RKO (cell line): ENCODE results near the gene FNDC8.
"Not testable (repeated sequence)": the region's sequence is repeated elsewhere in the genome, so short reads cannot be mapped to it uniquely, and the experiment has no call there.

Experiments used
- DNase-seq: peaks from one replicate; pipeline ENCODE4 v3.0.0-alpha.2; 2016; ENCODE audit warnings: low spot score

FNDC8 gene

DNA sequence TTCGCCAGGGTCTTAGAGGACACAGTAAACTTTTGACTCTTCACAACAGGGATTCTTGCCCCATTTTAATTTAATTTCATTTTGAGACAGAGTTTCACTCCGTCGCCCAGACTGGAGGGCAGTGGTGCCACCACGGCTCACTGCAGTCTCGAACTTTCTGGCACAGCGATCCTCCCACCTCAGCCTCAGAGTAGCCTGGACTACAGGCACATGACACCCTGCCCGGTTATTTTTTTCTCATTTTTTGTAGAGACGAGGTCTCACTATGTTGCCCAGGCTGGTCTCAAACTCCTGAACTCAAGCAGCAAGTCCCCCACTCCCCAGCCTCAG lies 21.0 kb downstream of the FNDC8 start:
- no peak for DNase-seq

DNA sequence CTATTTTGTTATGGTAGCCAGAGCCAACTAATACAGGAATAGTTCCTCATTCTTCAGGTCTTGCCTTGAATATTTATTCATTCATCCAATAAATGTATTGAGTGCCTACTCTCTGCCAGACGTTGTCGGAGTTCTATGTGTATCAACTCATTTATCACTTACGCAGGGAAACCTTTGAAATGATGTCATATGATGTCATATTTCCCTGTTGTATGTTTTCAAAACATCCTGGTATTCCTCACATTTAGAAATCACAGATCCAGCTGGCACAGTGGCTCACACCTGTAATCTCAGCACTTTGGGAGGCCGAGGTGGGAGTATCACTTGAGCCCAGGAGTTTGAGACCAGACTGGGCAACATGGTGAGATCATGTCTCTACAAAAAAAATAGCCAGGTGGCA lies 23.4 kb downstream of the FNDC8 start:
- DNase-seq, result no peak

DNA sequence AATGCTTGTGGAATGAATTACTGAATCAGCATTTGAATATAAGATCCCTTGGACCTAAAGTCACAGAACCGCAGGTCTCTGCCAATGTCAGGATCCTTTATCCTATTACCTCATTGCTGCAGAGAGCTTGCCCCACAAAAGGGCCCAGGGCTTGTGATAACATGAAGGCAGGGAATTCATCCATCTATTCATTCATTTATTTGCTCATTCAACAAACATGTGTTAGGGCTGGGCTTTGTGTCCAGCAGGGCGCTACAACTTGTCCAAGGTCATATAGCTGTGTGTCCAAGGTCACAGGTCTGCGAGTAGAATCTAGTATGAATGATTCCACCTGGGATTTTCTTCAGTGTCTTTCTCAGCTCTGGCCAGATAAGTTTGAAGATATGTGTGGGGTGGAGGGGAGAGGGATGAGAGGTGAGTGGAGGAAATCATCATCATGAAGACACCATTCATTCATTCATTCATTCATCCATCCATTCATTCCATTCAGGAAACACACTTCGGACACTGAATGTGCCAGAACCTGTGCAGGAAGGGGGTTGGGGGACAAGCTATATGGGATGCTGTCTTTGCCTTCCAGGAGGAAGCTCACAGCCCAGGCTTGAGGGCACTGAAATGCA lies 24.9 kb downstream of the FNDC8 start:
- DNase-seq, result no peak

DNA sequence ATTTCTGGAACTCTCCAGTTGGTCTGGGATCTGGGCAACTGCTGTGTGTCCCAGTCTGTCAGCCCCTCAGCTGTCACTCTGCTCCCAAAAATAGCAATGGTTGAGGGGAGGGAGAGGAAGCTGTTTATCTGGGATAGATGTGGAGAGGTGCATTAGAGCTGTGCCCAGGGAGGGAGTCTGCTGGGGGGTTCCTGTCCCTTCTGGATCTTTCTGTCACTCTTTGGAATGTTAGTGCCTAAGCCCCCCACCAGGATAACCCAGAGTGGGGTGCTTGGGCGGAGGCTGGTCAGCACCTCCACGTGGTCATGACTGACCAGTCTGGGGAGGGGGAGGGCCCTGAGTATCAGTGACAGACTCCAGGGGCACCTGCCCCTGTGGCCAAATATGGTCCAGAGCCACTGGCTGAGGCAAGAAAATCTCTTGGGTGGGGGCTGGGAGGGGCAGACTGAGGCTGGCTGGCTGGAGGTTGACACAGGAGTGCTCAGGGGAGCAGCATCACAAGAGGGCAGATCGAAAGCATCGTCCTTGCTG lies 26.0 kb downstream of the FNDC8 start, which contains the start of gene UNC45B:
UNC45B (plus strand) TSS at position 443 of the 531 bp plus-strand sequence. CDS start 447 bp downstream, outside the sequence.
- no peak for DNase-seq

DNA sequence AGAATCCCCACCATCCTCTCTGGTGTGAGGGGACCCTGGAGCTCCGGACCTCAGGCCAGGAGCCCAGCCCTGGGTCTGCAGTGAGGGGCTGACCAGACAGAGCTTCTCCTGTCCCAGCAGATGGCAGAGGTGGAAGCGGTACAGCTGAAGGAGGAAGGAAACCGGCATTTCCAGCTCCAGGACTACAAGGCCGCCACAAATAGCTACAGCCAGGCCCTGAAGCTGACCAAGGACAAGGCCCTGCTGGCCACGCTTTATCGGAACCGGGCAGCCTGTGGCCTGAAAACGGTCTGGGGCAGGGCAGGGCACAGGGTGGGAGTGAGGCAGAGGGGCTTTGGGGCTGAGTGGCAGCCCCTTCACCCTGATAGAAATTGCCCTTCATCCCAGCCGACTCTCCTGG lies 26.7 kb downstream of the FNDC8 start:
- no peak for DNase-seq

DNA sequence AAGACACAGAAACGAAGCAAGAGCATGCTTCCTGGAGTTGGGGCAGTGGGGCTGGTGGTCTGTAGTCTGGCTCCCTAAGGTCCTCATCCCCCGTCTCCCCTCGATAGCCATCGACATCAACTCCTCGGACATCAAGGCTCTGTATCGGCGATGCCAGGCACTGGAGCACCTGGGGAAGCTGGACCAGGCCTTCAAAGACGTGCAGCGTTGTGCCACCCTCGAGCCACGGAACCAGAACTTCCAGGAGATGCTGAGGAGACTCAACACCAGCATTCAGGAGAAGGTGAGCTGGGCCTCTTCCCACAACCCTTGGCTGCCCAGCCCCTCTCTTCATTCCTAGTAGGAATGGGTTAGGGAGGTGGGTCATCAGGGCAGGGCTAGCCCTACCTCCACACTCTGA lies 28.5 kb downstream of the FNDC8 start:
- no peak for DNase-seq

DNA sequence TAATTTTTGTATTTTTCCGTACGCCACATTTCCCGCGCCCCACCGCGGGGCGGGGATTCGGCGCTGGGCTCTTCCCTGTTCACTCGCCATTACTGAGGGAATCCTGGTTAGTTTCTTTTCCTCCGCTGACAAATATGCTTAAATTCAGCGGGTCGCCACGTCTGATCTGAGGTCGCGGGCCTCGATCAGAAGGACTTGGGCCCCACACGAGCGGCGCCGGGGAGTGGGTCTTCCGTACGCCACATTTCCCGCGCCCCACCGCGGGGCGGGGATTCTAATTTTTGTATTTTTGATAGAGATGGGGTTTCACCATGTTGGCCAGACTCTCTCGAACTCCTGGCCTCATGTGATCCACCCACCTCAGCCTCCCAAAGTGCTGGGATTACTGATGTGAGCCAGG lies 29.7 kb downstream of the FNDC8 start:
- DNase-seq, result not testable (repeated sequence)

DNA sequence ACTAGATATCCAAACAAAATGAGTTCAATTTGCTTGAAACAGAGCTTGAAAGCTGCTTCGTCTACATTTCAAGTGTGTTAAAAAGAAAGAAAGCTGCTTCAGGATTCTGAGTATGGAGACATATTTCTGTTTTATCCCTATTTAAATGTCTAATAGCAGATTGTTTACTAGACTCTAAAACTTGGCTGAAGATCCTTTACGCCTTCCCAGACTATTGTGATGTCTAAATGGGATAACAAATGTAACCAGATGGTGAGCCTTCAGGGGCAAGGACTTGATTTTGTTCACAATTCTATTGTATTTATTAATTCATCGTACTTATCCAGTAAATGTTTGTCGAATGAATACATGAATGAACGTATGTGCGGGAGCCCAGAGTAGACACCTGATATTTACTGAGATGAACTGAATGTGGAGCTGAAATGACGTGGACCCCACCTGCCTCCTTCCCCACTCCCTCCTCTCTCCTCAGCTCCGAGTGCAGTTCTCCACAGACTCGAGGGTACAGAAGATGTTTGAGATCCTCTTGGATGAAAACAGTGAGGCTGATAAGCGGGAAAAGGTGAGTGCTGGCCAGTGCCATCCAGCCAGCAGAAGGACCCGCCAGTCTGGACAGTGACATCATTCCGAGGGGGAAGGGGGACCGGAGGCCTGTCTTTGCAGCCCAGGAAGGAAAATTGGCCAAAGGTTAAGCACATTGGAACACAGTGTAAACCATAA lies 31.2 kb downstream of the FNDC8 start:
- DNase-seq, result no peak

DNA sequence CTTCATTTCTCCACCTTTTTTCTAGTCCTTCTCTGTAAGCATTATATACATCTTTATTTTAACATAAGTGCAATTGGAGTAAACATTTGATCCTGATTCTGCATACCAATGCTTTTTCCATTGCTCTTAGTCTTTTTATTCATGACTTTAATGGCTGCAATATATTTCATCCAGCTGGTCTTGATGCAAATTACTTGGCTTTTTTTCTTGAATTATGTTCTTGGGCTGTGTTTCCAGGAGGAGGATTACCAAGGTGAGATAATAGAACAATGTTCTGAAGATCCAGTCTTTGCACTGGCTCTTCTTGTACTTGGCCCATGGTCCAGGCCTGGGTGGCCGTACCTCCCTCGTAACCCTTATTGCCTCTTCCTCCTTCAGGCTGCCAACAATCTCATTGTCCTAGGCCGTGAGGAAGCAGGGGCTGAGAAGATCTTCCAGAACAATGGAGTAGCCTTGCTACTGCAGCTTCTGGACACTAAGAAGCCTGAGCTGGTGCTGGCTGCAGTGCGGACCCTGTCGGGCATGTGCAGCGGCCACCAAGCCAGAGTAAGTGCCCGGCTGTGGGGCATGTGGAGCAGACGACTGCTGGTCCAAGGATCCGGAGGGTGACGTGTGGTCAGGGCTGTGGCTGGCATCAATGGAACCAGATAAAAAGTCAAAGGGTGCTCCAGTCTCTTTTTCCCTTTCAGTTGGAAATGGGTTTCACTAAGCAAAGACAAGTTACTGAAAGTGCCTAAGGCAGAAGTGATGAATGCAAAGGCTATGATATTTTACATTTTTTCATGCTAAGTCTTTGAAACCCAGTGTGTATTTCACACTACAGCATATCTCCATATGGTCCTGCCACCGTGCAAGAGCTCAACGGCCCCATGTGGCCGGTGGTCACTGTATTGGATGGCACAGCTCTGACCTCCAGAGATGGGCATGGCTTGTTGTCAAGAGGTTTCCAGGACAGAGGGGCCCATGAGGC lies 33.1 kb downstream of the FNDC8 start:
- no peak for DNase-seq

DNA sequence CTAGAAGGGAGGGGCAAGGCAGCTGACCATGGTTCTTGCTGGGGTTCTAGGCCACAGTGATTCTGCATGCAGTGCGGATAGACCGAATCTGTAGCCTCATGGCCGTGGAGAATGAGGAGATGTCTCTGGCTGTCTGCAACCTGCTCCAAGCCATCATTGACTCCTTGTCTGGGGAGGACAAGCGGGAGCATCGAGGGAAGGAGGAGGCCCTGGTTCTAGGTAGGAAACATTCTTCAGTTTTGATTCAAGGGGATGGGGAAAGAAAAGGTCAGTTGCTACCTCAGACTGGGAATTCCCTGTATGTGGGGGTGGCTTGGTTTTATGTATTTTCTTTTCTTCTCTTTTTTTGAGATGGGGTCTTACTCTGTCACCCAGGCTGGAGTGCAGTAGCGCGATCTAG lies 33.8 kb downstream of the FNDC8 start:
- no peak for DNase-seq

DNA sequence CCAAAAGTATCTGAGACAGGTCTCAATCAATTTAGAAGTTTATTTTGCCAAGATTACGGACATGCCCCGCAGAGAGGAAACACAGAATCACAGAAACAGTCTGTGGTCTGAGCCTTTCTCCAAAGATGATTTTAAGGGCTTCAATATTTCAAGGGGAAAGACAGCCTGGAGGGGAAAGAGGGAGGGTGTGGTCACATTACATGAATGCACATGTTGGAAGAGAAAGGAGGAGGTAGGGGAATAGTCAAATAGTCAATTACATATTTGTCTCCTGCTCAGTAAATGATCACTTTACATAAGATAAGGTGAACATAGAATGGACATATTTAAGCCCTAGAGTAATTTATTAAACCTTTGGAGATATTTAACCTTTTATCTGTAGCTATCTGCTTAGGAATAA lies 38.5 kb downstream of the FNDC8 start:
- DNase-seq, result no peak

DNA sequence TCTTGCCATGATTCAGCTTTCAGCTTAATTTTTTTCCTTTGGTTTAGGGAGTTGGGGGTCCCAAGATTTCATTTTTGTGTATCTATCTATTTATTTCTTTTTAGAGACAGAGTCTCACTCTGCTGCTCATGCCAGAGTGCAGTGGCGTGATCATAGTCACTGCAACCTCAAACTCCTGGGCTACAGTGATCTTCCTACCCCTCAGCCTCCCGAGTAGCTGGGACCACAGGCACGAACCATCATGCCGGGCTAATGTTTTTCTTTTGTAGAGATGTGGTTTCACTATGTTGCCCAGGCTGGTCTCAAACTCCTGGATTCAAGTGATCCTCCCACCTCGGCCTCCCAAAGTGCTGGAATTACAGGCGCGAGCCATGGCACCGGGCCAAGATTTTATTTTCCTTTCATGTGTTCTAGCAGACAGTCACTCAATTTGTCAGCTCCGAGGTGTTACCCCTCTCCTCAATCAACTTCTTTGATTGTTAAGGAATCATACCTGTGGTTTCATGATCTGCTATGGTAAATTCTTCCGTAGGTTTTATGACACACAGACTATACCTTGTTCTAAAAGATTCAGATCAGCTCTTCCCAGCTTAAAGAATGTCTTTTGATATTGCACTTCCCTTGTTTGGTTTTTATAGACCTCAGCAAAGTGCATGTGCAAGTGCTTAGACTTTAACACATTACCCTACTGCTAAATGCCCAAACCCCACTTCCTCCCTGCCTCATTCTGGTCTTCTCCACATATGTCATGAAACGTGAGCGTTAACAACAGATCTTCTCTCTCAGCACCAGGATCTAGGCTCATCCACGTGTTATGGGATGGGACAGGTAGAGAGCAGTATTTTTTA lies 39.2 kb downstream of the FNDC8 start:
- no peak for DNase-seq

DNA sequence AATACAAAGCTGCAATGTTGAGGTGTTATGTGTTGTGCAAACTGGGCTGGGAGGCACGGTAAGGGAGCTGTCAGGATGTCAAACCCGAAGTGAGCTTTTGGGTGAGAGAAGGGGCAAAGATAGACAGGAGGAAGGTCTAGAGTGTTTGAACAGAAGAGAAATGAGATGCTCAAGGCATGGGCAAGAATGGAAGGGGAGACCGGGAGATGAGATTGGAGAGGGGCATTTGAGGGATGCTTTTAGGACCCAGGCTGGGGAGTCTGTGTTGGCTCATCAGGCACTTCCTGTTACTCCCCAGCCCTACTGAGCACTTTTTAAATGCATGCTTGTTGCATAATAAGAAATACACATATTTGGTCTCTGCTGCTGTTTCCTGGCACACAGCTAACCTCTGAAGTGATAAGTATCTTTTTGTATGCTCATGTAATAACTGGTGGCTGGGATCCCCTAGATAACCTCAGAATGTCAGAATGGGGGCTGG lies 39.9 kb downstream of the FNDC8 start:
- DNase-seq, result no peak

DNA sequence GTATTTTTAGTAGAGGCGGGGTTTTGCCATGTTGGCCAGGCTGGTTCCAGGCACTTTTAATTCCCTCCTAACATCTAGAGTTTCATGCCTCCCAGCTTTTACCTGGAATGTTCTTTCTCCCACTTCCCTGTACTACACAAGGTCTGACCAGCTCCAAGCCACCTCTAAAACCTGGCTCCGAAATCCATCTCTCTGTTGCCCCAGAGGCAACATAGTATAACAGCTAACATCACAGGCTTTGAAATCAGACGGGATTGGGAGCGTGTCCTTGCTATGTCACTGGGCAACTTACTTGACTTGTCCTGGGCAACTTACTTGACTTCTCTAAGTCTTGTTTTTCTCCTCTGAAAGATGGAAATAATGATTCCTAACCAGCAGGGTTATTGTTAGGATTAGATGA lies 41.3 kb downstream of the FNDC8 start:
- DNase-seq, result no peak

DNA sequence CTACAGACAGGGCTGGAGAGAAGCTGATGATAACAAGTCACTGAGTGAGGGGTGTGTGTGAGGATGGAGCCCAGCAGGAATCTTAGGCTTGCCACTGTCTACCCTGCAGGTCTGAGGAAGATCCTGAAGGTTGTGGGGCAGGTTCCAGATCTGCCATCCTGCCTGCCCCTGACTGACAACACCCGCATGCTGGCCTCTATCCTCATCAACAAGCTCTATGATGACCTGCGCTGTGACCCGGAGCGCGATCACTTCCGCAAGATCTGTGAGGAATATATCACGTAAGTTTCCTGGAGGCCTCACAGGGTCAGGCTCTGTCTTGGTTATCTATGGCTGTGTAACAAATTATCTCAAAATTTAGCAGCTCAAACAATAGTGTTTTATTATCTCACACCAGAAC lies 42.5 kb downstream of the FNDC8 start:
- no peak for DNase-seq

DNA sequence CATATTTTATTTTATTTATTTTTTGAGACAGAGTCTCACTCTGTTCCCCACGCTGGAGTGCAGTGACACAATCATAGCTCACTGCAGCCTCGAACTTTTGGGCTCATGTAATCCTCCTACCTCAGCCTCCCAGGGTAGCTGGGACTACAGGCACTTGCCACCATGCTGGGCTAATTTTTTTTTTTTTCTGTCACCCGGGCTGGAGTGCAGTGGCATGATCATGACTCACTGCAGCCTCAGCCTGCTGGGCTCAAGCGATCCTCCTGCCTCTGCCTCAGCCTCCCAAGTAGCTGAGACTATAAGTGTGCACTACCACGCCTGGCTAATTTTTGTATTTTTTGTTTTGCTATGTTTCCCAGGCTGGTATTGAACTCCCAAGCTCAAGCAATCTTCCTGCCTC lies 43.3 kb downstream of the FNDC8 start:
- DNase-seq, result no peak

DNA sequence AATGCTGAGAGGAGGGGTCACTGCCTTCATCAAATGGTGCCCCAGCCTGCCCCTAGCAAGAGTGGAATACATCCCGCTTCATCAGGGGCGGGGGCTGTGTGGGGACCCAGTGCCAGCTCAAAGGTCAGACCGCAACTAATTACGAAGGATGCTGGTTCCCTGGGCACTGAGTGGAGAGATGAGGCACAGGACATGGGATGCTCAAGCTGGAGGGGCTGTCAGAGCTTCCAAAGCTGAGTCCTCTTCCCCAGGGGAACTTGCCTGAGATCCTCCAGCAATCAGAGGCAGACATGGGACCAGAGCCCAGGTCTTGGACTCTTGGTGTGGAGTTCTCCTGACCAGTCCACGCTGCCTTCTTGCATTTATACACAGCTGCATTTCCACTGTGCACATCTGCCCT lies 45.1 kb downstream of the FNDC8 start:
- DNase-seq, result no peak

DNA sequence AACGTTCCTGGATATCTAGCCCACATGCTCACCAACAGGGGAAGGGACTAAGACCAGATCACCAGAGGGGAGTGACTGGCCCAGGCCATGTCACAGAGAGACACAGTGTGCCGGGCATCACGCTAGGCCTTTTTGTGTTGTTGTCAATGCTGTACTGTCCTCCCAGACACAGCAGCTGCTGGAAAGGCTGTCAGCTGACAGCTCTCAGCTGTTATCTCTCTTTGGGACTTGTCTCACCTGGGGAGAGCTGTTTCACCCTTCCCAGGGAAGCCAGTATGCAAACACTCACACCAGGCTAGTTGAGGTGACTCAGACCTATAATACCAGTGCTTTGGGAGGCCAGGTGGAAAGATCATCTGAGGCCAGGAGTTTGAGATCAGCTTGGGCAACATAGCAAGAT lies 45.6 kb downstream of the FNDC8 start:
- DNase-seq, result no peak

DNA sequence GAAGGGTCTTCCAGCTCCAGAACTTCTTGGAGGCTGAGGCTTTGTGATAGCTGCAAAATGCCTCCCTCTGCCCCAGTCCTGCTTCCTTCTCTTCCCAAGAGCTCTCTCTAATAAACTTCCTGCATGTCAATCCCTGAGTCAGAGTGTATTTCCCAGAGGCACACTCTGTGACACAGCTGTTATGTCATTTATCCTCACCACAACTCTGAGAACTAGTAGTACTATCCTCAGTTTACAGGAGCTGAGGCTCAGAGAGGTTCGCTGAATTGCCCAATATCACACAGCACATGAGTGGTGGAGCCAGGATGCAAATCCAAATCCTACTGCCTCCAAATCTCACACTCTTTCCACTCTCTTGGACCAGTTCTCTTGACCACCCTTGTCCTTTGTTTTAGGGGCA lies 46.3 kb downstream of the FNDC8 start:
- DNase-seq, result peak; percentile 67

DNA sequence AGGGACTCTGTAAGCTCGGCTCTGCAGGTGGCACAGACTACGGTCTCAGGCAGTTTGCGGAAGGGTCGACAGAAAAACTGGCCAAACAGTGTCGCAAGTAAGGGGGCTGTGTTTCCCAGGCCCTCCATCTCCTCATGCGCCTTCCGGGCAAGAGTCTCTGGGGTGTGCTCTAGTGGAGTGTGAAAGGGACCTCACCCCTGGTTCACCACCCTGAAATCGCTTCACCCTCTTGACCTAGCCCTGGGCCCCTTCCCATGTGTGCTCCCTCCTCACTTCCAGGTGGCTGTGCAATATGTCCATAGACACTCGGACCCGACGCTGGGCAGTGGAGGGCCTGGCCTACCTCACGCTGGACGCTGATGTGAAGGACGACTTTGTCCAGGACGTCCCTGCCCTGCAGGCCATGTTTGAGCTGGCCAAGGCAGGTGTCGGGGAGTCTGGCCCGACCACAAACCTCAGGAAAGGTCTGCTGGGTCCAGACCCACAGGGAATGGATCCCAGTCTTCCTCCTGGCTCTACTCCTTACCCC lies 48.5 kb downstream of the FNDC8 start:
- no peak for DNase-seq
